Measurements from ENCODE around the gene DOCK1.
"Not testable (repeated sequence)": the region's sequence is repeated elsewhere in the genome, so short reads cannot be mapped to it uniquely, and the experiment has no call there.

DOCK1 gene

GRCh38 chr10:126910798-126911197, 5.6 kb downstream of the DOCK1 start:
- DNase-seq = no peak
- Histone ChIP-seq H3K27ac (no peak overlapping the region), H3K36me3 (no peaks in the 10 kb centered on the region), H3K4me3 (ENCODE audit: low read depth, low read length) (no peak overlapping the region), H3K9me3 (ENCODE audit: severe bottlenecking) (no peaks in the 10 kb centered on the region), H3K27me3 (ENCODE audit: insufficient read depth, low read depth, severe bottlenecking) (no peaks in the 10 kb centered on the region)
- TF ChIP-seq, protein P1, sequence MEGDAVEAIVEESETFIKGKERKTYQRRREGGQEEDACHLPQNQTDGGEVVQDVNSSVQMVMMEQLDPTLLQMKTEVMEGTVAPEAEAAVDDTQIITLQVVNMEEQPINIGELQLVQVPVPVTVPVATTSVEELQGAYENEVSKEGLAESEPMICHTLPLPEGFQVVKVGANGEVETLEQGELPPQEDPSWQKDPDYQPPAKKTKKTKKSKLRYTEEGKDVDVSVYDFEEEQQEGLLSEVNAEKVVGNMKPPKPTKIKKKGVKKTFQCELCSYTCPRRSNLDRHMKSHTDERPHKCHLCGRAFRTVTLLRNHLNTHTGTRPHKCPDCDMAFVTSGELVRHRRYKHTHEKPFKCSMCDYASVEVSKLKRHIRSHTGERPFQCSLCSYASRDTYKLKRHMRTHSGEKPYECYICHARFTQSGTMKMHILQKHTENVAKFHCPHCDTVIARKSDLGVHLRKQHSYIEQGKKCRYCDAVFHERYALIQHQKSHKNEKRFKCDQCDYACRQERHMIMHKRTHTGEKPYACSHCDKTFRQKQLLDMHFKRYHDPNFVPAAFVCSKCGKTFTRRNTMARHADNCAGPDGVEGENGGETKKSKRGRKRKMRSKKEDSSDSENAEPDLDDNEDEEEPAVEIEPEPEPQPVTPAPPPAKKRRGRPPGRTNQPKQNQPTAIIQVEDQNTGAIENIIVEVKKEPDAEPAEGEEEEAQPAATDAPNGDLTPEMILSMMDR (IDR thresholded peaks at IDR 0.05; ENCODE audit: low read depth, low read length) = no peak

DNA sequence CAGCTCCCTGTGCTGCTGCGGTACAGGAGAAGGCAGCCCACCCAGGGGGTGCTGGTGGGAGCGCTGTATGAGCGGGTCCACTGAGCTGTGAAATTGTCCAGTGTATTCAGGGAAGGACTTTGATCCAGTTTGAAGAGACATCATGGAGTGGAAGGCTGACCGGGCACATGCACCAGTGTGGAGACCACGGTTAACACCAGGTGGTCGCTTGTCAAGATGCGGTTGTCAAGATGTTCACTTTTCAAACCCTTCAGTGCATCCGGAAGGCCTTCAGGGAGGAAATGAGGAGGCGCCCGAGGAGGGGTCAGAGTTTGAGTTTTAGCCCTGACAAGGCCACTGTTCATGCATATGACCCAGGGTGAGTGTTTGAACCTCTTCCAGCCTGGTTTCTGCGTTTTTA, 6.1 kb downstream of the DOCK1 start:
- TF ChIP-seq, protein P1 (IDR thresholded peaks at IDR 0.05; ENCODE audit: low read depth, low read length) = no peak
- Histone ChIP-seq H3K27ac (no peak overlapping the region), H3K4me3 (ENCODE audit: low read depth, low read length) (no peak overlapping the region), H3K36me3 (no peaks in the 10 kb centered on the region), H3K27me3 (ENCODE audit: insufficient read depth, low read depth, severe bottlenecking) (no peaks in the 10 kb centered on the region), H3K9me3 (ENCODE audit: severe bottlenecking) (no peaks in the 10 kb centered on the region)
- DNase-seq = no peak

DNA sequence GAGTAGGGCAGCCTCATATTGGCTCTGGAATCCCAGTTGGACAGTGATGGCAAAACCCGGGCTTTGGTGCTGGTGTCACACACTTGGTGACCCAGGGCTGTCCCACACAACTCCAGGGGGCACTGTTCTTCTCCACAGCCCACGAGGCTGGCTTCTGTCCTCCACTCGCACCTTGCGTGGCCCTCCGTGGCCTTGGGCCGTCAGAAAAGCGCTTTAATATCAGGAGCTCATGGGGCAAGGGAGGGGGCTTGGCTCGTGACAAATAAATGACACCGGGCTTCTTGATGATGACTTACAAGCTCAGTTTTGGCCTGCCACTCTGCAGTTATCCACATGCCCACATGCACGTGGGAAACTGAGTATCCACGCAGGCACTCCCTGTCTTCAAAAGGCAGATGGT, 8.1 kb downstream of the DOCK1 start:
- Histone ChIP-seq H3K9me3 (ENCODE audit: severe bottlenecking) (no peaks in the 10 kb centered on the region), H3K27ac (no peak overlapping the region), H3K27me3 (ENCODE audit: insufficient read depth, low read depth, severe bottlenecking) (no peaks in the 10 kb centered on the region), H3K36me3 (no peaks in the 10 kb centered on the region), H3K4me3 (ENCODE audit: low read depth, low read length) (no peak overlapping the region)
- DNase-seq = no peak
- TF ChIP-seq, protein P1 (IDR thresholded peaks at IDR 0.05; ENCODE audit: low read depth, low read length) = 0 out of 2 replicates have a peak, but pooled peaks have one; percentile 13

- Histone ChIP-seq H3K4me3 (ENCODE audit: low read depth, low read length) (no peak overlapping the region), H3K9me3 (ENCODE audit: severe bottlenecking) (no peaks in the 10 kb centered on the region), H3K27ac (no peak overlapping the region), H3K36me3 (no peaks in the 10 kb centered on the region), H3K27me3 (ENCODE audit: insufficient read depth, low read depth, severe bottlenecking) (no peaks in the 10 kb centered on the region)
- DNase-seq = no peak
- TF ChIP-seq, protein P1 (IDR thresholded peaks at IDR 0.05; ENCODE audit: low read depth, low read length) = no peak
Measured at GRCh38 chr10:126914561-126914960, 9.3 kb downstream of the DOCK1 start.

DNA sequence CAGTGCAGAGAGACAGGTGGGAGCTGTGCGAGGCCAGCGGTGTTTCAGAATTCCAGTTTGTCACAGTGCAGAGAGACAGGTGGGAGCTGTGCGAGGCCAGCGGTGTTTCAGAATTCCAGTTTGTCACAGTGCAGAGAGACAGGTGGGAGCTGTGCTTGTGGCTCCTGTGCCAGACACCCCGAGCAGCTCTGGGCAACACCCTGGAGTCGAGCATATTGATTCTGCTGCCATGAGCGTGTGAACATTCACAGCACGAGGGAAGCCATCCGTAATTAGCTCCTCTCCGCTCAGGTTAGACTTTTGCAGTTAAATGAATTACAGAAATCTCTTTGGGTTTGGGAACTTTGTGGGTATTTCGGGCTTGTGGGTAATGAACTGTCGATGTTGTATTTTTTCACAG, 11.7 kb downstream of the DOCK1 start:
- not testable (repeated sequence) for H3K4me3 ChIP-seq (ENCODE audit: low read depth, low read length); H3K36me3 ChIP-seq; DNase-seq; H3K27ac ChIP-seq; H3K9me3 ChIP-seq (ENCODE audit: severe bottlenecking); H3K27me3 ChIP-seq (ENCODE audit: insufficient read depth, low read depth, severe bottlenecking)

- Histone ChIP-seq H3K36me3 (no peaks in the 10 kb centered on the region), H3K4me3 (ENCODE audit: low read depth, low read length) (no peak overlapping the region), H3K27ac (no peak overlapping the region), H3K9me3 (ENCODE audit: severe bottlenecking) (no peaks in the 10 kb centered on the region), H3K27me3 (ENCODE audit: insufficient read depth, low read depth, severe bottlenecking) (no peaks in the 10 kb centered on the region)
- TF ChIP-seq, protein P1 (IDR thresholded peaks at IDR 0.05; ENCODE audit: low read depth, low read length) = no peak
- no peak for DNase-seq
Measured at GRCh38 chr10:126917375-126917774, 12.1 kb downstream of the DOCK1 start.

All from WERI-Rb-1 (cell line).